GM18508 (cell line): ENCODE data around the gene SARS2.
"Not testable (repeated sequence)": the region's sequence is repeated elsewhere in the genome, so short reads cannot be mapped to it uniquely, and the experiment has no call there.

ENCODE experiments used
- ATAC-seq: cut with Tn5 transposase; IDR thresholded peaks from one replicate; pipeline ENCODE4 v1.9.1; 2021; ENCODE audit warnings: moderate number of reproducible peaks; ENCODE audit not compliant: insufficient read depth, unreplicated experiment

Gene SARS2

GRCh38 chr19:38894968-38895367 is 35.6 kb downstream of the SARS2 start:
- no peak for ATAC-seq

DNA sequence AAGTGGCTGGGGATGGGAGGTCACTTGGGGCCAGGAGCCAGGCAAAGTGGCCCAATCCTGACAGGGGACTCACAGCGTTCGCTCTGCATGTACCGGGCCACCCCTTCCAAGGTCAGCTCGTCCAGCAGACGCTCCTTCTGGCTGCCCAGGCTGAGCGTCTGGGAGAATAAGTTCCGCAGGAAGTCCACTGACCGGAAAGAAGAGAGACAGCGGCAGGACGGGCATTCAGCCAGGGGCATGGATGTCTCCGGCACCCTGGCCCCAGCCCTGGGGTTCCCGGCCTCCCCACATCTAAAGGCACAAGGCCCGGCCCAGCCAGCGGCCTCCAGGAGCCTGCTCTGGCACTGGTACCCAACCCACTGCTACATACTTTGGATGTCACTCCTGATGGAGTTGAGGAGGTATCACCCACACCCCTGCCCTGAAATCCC is 37.2 kb downstream of the SARS2 start:
- ATAC-seq = no peak

DNA sequence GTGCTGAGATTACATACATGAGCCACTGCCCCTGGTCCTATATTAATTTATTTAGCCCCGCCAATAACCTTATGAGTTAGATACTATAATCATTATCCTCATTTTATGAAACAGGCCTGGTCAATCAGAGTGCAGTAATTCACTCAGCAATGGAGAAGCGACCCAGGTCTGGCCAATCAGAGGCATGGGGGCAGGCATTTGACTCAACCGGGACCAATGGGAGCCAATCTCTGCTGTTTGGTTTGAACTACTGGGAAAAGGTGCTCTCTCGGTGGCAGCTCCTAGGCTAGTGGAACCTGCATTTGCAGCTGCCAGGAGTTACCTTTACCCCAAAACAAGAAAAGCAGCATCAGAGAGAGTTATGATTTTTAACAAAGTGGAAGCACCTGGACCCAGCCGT is 37.7 kb downstream of the SARS2 start:
- no peak for ATAC-seq

GRCh38 chr19:38891771-38892170 is 38.8 kb downstream of the SARS2 start:
- no peak for ATAC-seq

DNA sequence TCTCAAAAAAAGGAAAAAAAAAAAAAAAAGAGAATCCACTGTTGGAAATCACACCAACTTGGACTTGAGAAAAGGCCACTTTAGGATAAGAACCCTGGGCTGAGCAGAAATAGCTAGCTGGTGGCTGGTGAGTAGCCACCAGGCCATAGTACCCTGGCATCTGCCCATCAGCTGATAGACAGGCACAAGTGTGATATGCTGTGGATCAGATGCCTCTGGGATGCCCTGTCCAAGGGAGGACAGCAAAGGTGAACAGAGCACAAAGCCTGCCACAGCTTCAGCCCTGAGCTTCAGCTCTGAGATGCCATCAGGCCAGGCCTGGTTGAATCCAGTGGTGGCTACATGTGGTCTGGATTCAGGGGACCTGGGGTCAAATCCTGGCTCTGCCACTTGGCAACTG is 39.9 kb downstream of the SARS2 start:
- no peak for ATAC-seq

DNA sequence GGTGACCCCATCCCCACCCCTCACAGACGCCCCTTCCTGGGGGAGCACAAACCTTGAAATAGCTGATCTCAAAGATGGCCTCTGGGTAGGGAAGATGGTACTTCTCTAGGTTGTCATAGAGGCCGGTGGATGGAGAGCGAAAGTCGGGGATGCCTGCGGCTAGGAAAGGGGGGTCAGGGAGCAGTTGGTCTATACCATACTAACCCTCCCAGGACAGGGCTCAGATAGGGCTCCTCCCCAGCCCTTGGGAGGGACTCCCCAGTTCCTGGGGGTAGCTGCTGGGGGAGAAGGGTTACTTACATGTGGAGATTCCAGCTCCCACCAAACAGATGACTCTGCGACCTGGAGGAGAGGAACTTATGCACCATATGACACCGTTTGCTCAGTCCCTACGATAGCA is 40.8 kb downstream of the SARS2 start:
- no peak for ATAC-seq

GRCh38 chr19:38888876-38889275 is 41.7 kb downstream of the SARS2 start:
- no peak for ATAC-seq

- ATAC-seq = not testable (repeated sequence)
Observed at GRCh38 chr19:38884691-38885090, 45.9 kb downstream of the SARS2 start.

DNA sequence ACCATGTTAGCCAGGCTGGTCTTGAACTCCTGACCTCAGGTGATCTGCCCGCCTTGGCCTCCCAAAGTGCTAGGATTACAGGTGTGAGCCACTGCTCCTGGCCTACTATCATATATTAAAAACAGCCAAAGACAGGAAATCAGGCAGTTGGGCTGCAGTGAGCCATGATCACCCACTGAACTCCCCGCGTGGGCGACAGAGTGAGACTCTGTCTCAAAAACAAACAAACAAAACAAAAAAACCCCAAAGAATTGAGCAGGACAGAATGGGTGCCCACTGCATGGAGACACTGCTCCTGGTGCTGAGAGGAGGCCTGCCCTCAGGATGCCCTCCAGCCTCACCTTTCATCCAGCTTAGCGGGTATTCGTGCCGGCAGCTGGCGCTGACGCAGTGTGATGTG is 47.3 kb downstream of the SARS2 start:
- no peak for ATAC-seq

- ATAC-seq = no peak
Observed at GRCh38 chr19:38880882-38881609, 49.5 kb downstream of the SARS2 start.

- ATAC-seq = no peak
Observed at GRCh38 chr19:38880076-38880881, 50.3 kb downstream of the SARS2 start.

- no peak for ATAC-seq
Observed at GRCh38 chr19:38879400-38879751, 51.2 kb downstream of the SARS2 start.

DNA sequence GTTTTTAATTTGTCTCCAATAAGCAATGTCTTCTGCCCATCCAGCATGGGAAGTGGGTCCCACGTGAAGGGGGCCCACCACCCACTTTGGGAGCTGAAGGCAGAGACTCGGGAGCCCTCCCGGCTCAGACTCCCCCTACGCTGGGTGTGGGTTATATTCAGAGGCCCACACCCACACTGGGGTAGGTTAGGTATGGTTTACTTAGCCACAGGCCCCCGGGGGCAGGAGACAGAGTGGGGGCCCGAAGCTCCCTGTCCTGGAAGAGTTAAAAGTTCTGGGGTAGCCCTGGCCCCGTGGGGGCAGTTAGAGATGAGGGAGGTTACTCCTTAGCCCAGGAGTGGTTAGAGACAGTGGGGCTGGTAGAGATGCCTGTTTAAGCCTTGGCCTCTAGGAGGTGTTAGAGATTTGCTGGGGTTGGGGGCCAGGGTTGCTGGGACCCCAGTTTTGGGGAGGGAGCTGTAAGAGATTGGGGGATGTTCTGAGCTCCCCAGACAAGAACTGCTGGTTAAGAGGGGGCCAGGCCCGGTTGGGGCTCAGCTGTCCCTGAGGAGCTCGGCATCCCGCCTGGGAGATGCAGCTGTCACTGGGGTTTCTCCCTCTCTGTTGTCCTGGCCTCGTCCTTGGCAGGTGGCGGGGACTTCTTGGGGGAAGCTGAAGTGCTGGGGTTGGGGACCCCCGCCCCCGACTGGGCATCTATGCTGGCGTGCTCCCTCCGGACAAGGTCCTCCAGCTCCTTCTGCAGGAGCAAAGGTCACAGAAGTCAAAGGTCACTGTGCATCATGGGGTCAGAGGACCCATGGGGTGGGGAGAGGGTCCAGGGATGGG is 51.8 kb downstream of the SARS2 start:
- ATAC-seq = no peak

DNA sequence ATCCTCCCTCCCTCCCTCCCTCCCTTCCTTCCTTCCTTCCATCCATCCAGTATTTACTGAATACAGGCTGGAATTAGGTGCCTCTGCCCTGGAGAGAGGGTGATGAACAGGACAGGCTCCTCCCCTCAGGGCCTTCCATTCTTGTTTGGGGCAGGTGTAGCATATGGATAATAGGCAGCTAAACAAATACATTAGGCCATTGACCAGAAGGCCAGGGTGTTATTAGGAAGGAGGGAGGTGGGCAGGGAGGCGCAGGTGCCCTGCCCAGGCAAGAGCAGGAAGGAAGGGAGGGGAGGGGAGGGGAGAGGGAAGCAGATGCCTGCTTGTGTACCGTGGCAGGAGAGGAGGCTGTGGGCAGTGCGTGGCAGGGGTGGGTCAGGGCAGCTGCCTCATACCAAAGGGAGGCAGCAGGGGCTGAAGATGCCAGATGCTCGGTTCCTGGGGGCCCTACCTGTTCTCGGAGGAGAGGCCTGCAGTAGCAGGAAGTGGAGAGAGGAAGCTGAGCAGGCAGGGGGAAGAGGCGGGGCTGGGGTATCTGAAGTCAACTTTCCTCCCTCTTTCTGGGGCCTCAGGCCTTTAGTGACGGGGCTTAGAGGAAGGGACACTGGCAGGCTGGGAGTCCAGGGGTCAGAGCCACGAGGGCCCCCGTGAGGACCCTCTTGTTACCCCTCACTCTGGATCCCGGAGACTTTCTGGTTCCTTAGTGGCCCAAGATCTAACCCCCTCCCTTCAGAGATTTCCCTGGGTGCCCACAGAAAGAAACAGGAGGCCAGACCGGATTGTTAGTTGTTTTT is 52.6 kb downstream of the SARS2 start, which contains the start of gene RINL:
RINL (minus strand) TSS at position 495 of the 794 bp plus-strand sequence. CDS start 1,533 bp downstream, outside the sequence.
- ATAC-seq = no peak

GRCh38 chr19:38875656-38876395 is 54.7 kb downstream of the SARS2 start:
- no peak for ATAC-seq

- ATAC-seq = not testable (repeated sequence)
Observed at GRCh38 chr19:38873400-38873799, 57.2 kb downstream of the SARS2 start.

DNA sequence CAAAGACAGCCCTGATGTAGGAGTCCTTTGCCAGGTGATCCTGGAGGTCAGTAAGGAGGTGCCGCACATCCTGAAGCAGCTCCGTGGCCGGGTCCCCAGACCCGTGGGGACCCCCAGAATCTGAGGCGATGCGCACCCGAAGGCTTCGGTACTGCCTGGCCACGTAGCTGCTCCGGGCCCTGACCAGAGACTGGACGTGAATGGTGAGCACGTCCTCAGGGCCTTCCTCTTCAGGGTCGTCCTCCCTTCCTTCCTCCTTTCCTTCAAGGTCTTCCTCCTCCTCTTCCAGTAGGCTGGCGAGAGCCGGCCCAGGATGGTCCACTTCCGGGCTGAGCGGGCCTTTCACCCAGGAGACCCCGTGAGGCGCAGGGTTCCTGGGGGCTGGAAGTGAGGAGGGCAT is 60.0 kb downstream of the SARS2 start:
- no peak for ATAC-seq

GRCh38 chr19:38869836-38870607 is 60.5 kb downstream of the SARS2 start:
- no peak for ATAC-seq
